Gastrocnemius medialis (tissue), 4 donors: Measurements from ENCODE around the gene RAD9A. TPM values are rescaled to one million over a fixed set of nuclear protein-coding genes. Genes with fewer than 3 reads are reported as not detected.
A peak's percentile ranks its signal among the peaks of the same experiment; 100 is the strongest.

ENCODE experiments used
- ATAC-seq, 2 donors: fragments of 150-250 bp; one replicate each; pipeline ENCODE4 v1.9.1; 2016
- DNase-seq, 2 donors: peaks; one replicate each; pipeline ENCODE4 v3.0.0-alpha.2; 2019
- H3K27ac ChIP-seq, 4 donors: fragments of 200-600 bp; sonication (generic); 1 replicate in 1 of 4; 2 replicates in 3 of 4; pipeline ENCODE4 v1.5.1; 2016 to 2018; ENCODE audit warnings: mild to moderate bottlenecking in 2 of 4, moderate library complexity in 1 of 4
- H3K27me3 ChIP-seq, 3 donors: fragments of 200-600 bp; sonication (generic) in 2 of 3; 1 replicate in 1 of 3; 2 replicates in 2 of 3; pipeline versions ENCODE4 v1.5.1 to v1.6.0; 2016 to 2019; ENCODE audit warnings: mild to moderate bottlenecking in 1 of 3, moderate library complexity in 1 of 3
- H3K36me3 ChIP-seq, 2 donors: fragments of 200-600 bp; sonication (generic) in 1 of 2; one replicate each; pipeline ENCODE4 v1.5.1; 2017 to 2018
- H3K4me1 ChIP-seq, 2 donors: fragments of 200-600 bp; sonication (generic) in 1 of 2; one replicate each; pipeline ENCODE4 v1.5.1; 2016 to 2017; ENCODE audit warnings: mild to moderate bottlenecking in 2 of 2
- H3K4me3 ChIP-seq, 4 donors: fragments of 200-600 bp; sonication (generic) in 3 of 4; 1 replicate in 1 of 4; 2 replicates in 3 of 4; pipeline ENCODE4 v1.5.1; 2016 to 2019; ENCODE audit warnings: mild to moderate bottlenecking in 2 of 4
- H3K9me3 ChIP-seq, 3 donors: fragments of 200-600 bp; sonication (generic) in 2 of 3; 1 replicate in 1 of 3; 2 replicates in 2 of 3; pipeline ENCODE4 v1.5.1; 2016 to 2019
- CTCF ChIP-seq, 5 experiments: fragments of 450-650 bp in 3 of 5; fragments of 200-600 bp in 2 of 5; sonication (generic) in 2 of 5; IDR thresholded peaks in 4 of 5; conservative IDR thresholded peaks in 1 of 5; 1 replicate in 4 of 5; 2 replicates in 1 of 5; pipeline ENCODE4 v1.5.1; 2016 to 2019; ENCODE audit warnings: antibody characterized with exemption in 5 of 5, mild to moderate bottlenecking in 3 of 5, moderate library complexity in 3 of 5
- POLR2A ChIP-seq, 2 donors: fragments of 450-650 bp; IDR thresholded peaks; one replicate each; pipeline ENCODE4 v1.6.1; 2017; ENCODE audit warnings: antibody characterized with exemption in 2 of 2, mild to moderate bottlenecking in 2 of 2, moderate library complexity in 2 of 2
- in situ Hi-C, 4 donors: fragments of 200-750 bp; cut with MboI; loops; one replicate each; pipeline versions ENCODE4 v1.15.0 to v1.8.0; 2017; ENCODE audit warnings: low sequenced_read_pairs in 4 of 4
- intact Hi-C: fragments of 100-400 bp; cut with DNase I; formaldehyde crosslinking; loops from one replicate; pipeline ENCODE4 v1.15.1; 2023; ENCODE audit warnings: low total_unique reads
- total RNA-seq, 4 donors: library from RNA; depleted of rRNA; stranded (reverse); fragments of >200 nt; gene quantifications; one replicate each; pipeline versions ENCODE4 v1.1.0 to v1.2.3, GENCODE V29; 2016

The RAD9A gene
- total RNA-seq, 4 donors from 2014 or later = 5.2 to 14.7 (median 7.7) TPM

GRCh38 chr11:67374571-67375281 is 17.1 kb upstream of the RAD9A start:
- no peak for TF ChIP-seq POLR2A (IDR thresholded peaks at IDR 0.05)
- TF ChIP-seq CTCF (IDR thresholded peaks at IDR 0.05 in 4 of 5, conservative IDR thresholded peaks at IDR 0.05 in 1 of 5) = no peak
- ATAC-seq (no peak), DNase-seq (no peak)
- H3K27ac ChIP-seq = peak overlapping the region; percentile 73 to 82 (median 78)
- in situ Hi-C loops (no loop called here), intact Hi-C loops (loop anchor here (1.0 kb wide), 1 partner anchor 21 kb away; the partner anchor contains the start of gene POLD4)
- peaks cover 23 to 43% (median 29%) of the 10 kb centered on the region in 3 donors for H3K27me3 ChIP-seq
- H3K4me3 ChIP-seq = peak overlapping the region; percentile 58 to 75 (median 69)
- H3K9me3 ChIP-seq = no peaks in the 10 kb centered on the region
- no peaks in the 10 kb centered on the region for H3K36me3 ChIP-seq
- H3K4me1 ChIP-seq = peaks cover 8 to 13% of the 10 kb centered on the region in 2 donors

GRCh38 chr11:67375320-67376055 is 16.3 kb upstream of the RAD9A start:
- TF ChIP-seq CTCF (IDR thresholded peaks at IDR 0.05 in 4 of 5, conservative IDR thresholded peaks at IDR 0.05 in 1 of 5) = no peak
- TF ChIP-seq POLR2A (IDR thresholded peaks at IDR 0.05) = no peak
- ATAC-seq (no peak), DNase-seq (no peak)
- intact Hi-C loops = no loop called here
- Histone ChIP-seq H3K9me3 (no peaks in the 10 kb centered on the region), H3K4me3 (no peak overlapping the region), H3K27ac (no peak overlapping the region), H3K4me1 (peaks cover 8 to 13% of the 10 kb centered on the region in 2 donors), H3K27me3 (peaks cover 23 to 39% (median 28%) of the 10 kb centered on the region in 3 donors), H3K36me3 (no peaks in the 10 kb centered on the region)
- in situ Hi-C loops = no loop called here

- in situ Hi-C loops = no loop called here
These were observed 15.5 kb upstream of the RAD9A start for GRCh38 chr11:67376063-67376820.

More at GRCh38 chr11:67376063-67376820, 15.5 kb upstream of the RAD9A start:
- ATAC-seq = no peak
- H3K27ac ChIP-seq = no peak overlapping the region
- H3K4me3 ChIP-seq = no peak overlapping the region
- peaks cover 8 to 13% of the 10 kb centered on the region in 2 donors for H3K4me1 ChIP-seq
- no peak for TF ChIP-seq POLR2A (IDR thresholded peaks at IDR 0.05)
- TF ChIP-seq CTCF (IDR thresholded peaks at IDR 0.05 in 4 of 5, conservative IDR thresholded peaks at IDR 0.05 in 1 of 5) = no peak
- H3K27me3 ChIP-seq = peaks cover 23 to 31% (median 26%) of the 10 kb centered on the region in 3 donors
- no peak for DNase-seq
- intact Hi-C loops = no loop called here
- H3K9me3 ChIP-seq = no peaks in the 10 kb centered on the region
- H3K36me3 ChIP-seq = no peaks in the 10 kb centered on the region
